ENCODE results near the gene BTF3.

DNA sequence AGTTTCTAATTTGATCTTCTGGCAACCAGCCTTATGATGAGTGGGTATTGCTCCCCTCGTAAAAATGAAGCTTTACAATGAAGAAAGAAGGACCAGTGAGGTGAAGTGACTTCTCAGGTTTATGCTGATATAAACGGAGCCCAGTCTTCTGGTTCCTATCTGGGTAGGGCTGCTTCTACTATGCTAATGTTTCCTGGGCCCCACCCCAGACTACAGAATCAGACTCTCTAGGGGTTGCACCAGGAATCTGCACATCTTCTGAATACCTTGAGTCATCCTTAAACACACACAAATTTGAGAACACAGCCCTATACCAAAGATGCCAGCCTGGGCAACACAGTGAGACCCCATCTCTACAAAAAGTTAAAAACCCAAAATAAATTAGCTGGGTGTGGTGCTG lies 16.2 kb downstream of the BTF3 start:
- TF ChIP-seq, protein P1, sequence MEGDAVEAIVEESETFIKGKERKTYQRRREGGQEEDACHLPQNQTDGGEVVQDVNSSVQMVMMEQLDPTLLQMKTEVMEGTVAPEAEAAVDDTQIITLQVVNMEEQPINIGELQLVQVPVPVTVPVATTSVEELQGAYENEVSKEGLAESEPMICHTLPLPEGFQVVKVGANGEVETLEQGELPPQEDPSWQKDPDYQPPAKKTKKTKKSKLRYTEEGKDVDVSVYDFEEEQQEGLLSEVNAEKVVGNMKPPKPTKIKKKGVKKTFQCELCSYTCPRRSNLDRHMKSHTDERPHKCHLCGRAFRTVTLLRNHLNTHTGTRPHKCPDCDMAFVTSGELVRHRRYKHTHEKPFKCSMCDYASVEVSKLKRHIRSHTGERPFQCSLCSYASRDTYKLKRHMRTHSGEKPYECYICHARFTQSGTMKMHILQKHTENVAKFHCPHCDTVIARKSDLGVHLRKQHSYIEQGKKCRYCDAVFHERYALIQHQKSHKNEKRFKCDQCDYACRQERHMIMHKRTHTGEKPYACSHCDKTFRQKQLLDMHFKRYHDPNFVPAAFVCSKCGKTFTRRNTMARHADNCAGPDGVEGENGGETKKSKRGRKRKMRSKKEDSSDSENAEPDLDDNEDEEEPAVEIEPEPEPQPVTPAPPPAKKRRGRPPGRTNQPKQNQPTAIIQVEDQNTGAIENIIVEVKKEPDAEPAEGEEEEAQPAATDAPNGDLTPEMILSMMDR (IDR thresholded peaks at IDR 0.05; ENCODE audit: low read length): no peak
- TF ChIP-seq EZH2 (IDR thresholded peaks at IDR 0.05; ENCODE audit: borderline replicate concordance, low read length): no peak

Data from OCI-LY1 (cell line).